HG03045 (cell line): ENCODE results near the gene MARCHF11.

Experiments used
- ATAC-seq: cut with Tn5 transposase; IDR thresholded peaks from one replicate; pipeline ENCODE4 v1.9.1; 2021; ENCODE audit warnings: mild to moderate bottlenecking, moderate library complexity; ENCODE audit not compliant: unreplicated experiment

MARCHF11 gene

DNA sequence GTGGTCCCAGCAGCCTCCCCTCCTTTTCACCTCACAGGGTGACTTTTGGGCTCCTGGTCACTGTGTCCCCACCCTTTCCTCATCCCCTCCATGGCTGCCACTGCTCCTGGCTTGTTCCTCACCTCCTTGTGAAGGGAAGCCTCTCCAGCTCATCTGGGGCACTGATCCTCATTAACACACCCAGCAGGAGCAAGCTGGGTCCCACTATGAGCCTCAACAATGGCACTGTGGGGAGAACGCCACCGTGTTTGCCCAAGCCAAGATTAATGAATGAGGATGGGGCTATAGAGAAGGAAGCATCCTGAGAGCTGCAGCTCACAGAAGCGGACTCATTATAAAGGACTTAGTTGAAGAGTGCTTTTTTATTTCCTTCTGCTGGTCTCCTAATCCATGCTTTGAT is 118.4 kb downstream of the MARCHF11 start:
- ATAC-seq = no peak

DNA sequence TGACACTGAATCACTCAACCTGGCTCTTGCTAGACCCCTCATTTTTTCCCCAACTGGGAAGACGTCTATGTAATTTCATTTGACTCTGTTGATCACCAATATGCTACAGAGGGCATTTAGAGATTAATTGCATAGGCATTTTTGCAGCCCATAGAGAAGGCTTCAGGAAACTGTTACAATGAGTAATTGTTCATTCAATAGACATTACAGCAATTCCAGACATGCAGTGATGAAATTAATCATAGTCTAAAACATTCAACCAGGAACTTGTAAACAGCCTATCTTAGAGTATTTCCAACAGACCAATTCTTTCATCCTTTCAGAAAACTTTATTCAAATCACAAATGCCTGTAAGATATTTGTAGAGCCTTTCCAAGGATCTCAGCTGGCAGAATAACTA is 122.3 kb downstream of the MARCHF11 start:
- no peak for ATAC-seq

DNA sequence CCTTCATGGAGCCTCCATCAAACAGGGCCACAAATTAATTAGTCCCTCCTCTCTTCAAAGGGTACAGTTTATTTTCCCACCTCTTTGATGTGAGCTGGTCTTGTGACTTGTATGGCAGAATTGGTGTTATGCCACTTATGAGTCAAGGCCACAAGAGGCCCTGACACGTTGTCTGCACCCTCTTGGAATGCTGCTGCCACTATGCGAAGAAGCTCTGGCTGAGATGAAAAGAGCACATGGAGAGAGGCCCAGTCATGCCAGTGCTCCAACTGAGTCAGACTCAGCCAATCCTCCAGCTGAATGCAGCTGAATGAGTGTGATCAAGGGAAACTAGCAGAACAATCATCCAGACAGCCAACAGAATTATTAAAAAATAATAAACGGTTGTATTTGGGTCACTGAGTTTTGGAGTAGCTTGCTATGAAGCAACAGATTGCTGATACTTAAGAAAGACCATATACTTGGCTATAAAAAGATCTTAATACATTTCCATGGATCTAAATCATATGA is 128.3 kb downstream of the MARCHF11 start:
- no peak for ATAC-seq

DNA sequence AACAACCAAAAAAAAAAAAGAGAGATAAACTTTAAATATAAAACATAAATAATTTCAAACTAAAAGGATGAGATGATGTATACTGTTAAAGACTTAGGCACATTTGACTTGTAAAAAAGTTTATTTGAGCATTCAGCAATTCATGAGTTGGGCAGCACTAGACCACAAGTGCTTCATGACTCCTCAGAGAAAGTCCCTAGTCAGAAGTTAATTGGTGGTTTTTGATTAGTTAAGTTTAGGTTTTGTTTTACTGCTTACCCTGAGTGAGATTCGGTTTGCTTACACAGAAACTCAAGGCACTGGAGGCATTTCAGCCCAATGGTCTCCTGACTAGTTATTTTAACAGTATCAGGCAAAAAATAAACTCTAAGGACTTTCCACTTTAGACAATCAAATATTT is 129.2 kb downstream of the MARCHF11 start:
- ATAC-seq = no peak

DNA sequence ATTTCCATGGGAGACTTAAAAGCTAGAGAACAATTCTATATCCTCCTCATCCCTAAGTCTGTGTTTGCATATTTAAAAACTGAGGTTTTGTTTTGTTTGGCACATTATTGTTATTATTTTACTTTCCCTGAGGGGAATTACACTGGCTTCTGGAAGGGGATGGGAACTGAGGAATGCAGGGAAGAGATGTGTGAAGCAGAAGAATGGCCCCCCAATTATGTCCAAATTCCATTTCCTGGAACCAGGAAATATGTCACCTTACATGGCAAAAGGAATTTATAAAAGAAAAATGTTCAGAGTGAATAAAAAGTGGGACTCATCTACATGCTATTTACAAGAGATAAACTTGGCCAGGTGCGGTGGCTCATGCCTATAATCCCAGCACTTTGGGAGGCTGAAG is 129.8 kb downstream of the MARCHF11 start:
- no peak for ATAC-seq

DNA sequence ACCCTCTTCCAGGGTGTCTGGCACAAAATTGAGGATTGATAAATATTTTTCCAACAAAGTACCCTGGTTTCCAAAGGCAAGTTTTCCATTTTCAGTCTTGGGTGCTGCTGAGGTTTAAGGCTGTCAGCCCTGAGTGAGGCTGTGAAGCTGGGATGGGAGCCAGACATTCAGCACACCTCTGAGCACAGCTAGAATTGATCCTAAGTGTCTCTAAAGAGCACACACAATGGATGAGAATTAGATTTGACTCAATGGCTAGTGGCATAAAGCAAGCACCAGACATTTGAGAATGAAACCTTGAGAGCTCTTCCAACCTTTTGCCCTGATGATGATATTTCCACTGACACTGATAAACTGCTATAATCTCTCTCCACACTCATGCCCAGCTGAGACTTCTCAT is 131.5 kb downstream of the MARCHF11 start:
- ATAC-seq = no peak

DNA sequence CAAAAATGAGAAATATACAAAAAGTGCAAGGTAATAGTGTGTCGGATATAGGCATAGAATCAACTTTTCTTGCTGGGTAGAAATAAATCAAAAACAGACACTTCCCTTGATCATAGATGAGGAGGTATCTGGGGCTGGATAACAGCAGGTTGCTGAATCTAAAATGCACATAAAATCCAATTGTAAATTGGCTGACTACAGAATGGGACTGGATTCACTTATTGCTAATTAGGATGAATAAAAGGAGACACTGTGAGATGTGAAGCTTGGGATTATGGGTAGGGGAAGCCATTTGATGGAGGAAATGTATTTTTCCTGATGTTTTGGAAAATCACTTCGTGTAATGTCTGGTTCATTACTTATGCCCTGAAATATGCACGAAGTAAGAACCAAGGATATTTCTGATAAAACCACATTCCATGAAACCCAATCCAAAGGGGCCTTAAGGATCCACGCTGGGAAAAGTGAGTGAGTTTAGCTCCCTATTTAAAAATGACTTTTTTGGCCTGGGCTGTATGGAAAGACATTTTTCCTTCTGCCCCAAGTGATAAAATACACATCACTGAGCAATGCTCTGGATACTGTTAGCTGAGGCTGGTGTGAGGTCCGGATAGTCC is 136.1 kb downstream of the MARCHF11 start:
- no peak for ATAC-seq

DNA sequence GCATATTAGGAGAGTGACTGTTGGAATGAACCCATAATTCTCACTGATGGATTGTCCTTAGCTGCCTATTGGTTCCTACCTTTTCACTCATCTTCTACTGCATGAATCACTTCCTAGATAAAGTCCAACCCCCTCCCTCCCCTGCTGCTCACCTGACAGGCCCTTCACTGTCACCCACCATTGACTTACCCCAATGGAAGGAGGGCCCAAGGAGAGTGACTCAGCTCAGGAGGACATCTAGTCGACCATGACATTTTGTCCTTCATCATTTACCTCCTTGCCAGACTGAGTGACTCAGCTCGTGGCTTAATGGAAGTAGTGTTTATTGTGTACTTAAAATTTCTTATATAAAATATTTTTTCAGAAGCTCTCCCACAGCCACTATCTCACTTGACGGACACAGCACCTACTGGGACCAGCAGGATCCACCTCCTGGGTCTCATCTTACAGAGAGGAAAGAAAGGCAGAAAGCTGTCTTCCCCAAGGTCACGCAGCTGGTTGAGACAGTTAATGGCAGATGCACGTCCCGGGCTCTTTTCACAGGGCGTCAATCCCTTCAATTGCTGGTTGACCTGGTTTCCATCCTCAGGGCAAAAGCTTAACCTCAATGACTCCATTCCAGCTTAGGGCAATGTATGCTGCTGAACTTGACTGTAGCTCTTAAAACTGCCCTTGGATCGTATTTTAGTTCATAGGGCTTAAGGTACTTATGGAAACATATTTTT is 142.3 kb downstream of the MARCHF11 start:
- ATAC-seq = no peak

DNA sequence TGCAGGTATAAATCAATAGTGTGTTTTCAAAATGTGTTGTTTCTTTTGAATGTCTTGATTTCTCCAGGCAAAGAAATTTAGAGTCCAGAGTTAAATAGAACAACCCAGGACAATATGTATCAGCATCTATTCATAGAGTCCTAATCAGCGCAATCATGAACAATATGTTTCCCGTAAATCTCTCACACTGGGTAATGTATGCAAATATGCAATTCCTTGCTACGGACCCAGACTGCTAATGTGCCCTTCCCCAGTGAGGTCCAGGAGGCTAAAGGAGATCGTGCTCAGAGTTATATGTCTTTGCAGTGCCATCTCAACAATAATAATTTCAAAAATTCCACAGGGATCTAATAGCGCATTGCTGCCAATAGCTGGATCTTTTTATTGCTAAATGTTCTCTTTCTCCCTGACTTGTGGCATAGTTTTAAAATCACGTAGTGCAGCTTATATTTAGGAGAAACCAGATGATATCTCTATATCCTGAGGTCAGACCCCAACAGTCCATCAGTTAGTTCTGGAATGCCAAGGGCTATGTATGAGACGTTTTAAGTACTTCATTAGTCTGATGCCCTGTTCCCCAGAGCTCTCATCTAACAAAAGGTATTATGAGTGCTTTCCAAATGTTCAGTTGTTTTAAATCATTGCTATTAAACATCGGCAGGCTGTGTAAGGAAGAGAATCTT is 145.1 kb downstream of the MARCHF11 start:
- no peak for ATAC-seq

DNA sequence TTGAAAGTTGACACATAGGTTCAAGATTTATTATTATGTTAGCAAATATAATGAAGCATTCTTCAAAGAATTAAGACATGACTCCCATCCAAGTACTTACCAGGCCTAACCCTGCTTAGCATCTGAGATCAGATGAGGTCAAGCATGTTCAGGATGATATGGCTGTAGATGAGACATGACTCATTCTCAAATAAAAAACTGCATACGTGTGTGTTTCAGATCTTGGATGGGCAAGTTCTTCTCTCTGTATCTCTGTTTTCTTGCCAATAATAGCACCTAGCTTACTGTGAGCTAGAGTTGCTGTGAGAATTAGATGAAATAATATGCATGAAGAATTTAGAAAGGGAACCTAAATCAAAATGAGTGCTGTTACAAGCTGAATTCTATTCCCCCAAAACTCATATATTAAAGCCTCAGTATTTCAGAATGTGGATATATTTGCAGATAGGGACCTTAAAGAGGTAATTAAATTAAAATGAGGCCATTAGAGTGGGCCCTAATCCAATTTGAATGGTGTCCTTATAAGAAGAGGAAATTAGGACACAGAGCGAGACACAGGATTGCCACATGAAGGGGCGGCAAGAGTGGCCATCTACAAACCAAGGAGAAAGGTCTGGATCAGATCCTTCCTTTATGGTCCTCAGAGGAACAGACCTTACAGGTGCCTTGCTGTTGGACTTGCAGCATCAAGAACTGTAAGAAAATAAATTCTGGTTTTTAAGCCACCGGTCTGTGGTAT is 146.2 kb downstream of the MARCHF11 start:
- no peak for ATAC-seq

DNA sequence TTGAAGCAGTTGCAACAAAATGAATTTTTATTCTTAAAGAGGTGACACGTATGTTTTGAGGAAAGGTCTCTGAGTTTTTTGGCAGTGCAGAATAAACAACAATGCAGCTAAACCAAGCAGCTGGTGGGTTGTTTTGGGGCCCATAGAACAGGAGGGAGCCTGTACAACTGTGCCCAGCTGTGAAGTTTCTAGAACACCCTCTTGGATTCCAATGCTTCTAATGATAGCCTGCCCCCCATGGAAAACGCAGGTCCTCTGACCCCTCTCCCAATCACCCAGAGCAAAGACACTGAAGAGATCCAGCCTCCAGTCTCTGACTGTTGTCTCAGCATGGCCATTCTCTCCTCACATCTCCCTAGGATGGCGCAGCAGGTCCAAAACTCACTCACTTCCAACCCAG is 150.9 kb downstream of the MARCHF11 start:
- ATAC-seq = no peak

DNA sequence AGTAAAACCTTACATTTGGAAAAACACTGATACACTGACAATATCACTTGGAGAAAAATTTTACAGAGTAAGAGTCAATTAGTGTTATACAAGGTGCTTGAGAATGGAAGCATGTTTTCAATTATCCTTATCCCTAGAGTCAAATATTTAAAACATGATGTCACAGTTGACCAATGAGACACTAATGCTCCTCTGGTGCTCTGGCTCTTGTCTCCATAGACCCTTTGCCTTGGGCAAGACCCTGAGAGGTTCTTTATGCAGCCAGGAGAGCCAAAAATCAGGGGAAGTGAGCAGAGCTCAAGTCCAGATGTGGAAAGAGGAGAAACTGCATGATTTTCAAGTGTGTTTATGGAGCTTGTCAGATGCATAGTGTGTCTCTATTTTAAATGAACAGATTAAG is 153.9 kb downstream of the MARCHF11 start:
- ATAC-seq = no peak

DNA sequence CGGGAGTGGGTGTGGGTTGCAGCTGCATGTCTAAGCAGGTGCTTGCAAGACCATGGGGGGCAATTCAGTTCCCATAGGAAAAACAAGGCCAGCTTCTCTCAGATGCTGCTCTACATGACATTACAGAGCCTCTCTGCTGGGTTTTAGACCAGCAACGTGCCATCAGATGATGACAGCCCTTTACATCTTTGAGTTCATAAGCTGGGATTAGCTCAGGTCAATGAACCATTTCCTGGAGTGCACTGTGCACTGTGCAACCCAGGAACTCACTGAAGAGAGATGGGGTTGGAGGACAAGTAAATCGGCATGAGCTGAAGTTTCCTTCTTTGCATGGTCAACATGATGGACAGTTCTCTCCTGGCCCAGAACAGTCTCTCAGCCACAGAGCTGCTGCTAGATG is 160.6 kb downstream of the MARCHF11 start:
- ATAC-seq = no peak

DNA sequence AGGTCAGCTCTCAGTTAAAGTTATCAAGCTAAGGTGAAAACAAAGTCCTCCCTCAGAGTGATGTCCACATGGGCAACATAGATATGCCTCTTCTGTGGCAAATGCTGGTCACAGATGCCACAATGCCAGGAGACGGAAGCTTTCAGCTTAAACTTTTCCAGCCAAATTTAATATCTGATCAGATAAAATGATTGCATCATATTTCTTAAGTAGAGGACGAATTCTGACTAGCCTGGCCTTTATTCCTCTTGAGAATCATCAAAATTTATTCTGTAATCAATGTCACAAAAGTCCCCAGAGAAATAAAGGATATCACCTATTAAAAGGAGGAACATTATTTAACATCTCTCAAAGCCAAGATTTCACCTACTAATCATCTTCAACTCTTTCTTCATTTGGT is 161.9 kb downstream of the MARCHF11 start:
- no peak for ATAC-seq
